CD8-positive, alpha-beta memory T cell (primary cell): ENCODE results near the gene GALNT3. TPM values are rescaled to one million over a fixed set of nuclear protein-coding genes. Genes with fewer than 3 reads are reported as not detected.

ENCODE experiments used
- polyA plus RNA-seq: library from polyadenylated mRNA; unstranded; fragments of 300-500 nt; fragmentation: Illumina TruSeq; gene quantifications from one replicate; pipeline ENCODE4 v1.2.3, GENCODE V29; 2021
- total RNA-seq, 2 experiments: library from RNA; stranded (reverse); gene quantifications; one replicate each; pipeline ENCODE4 v1.2.3, GENCODE V29; 2021

Gene GALNT3
- total and polyA plus RNA-seq, 3 experiments from 2014 or later: 2.2 to 3.2 (median 3.0) TPM

Other genes starting within 250 kb of the GALNT3 start
- 10 to 100 TPM; 19.2 to 21.8 TPM for gene TTC21B, start 159.5 kb upstream of the GALNT3 start, total RNA-seq
- gene TTC21B, start 159.5 kb upstream of the GALNT3 start, polyA plus RNA-seq: 8.6 TPM